HG02759 (cell line): ENCODE results near the gene SYCP3.

Source experiments
- ATAC-seq: cut with Tn5 transposase; IDR thresholded peaks from one replicate; pipeline ENCODE4 v1.9.1; 2021; ENCODE audit warnings: mild to moderate bottlenecking, moderate library complexity; ENCODE audit not compliant: unreplicated experiment

Gene SYCP3

GRCh38 chr12:101738920-101739665 is at the start of gene SYCP3:
Gene SYCP3, minus strand, starts transcription at chr12:101739462. Its CDS starts 1,527 bp downstream, at chr12:101737935.
- ATAC-seq = no peak

- no peak for ATAC-seq
Observed at GRCh38 chr12:101785671-101786070, 46.4 kb upstream of the SYCP3 start.

GRCh38 chr12:101784376-101784775 is 45.1 kb upstream of the SYCP3 start:
- no peak for ATAC-seq

GRCh38 chr12:101783838-101784237 is 44.6 kb upstream of the SYCP3 start:
- ATAC-seq = no peak

GRCh38 chr12:101783150-101783549 is 43.9 kb upstream of the SYCP3 start:
- no peak for ATAC-seq

GRCh38 chr12:101782273-101782731 is 43.0 kb upstream of the SYCP3 start:
- no peak for ATAC-seq

- no peak for ATAC-seq
Observed at GRCh38 chr12:101781834-101782233, 42.6 kb upstream of the SYCP3 start.

- ATAC-seq = no peak
Observed at GRCh38 chr12:101780599-101780998, 41.3 kb upstream of the SYCP3 start.

- ATAC-seq = no peak
Observed at GRCh38 chr12:101779626-101780025, 40.4 kb upstream of the SYCP3 start.

- no peak for ATAC-seq
Observed at GRCh38 chr12:101779200-101779599, 39.9 kb upstream of the SYCP3 start.

- ATAC-seq = no peak
Observed at GRCh38 chr12:101777978-101778377, 38.7 kb upstream of the SYCP3 start.

- no peak for ATAC-seq
Observed at GRCh38 chr12:101777485-101777884, 38.2 kb upstream of the SYCP3 start.

- ATAC-seq = no peak
Observed at GRCh38 chr12:101775816-101776215, 36.6 kb upstream of the SYCP3 start.

- ATAC-seq = peak; percentile 63
Observed at GRCh38 chr12:101773650-101774162, 34.4 kb upstream of the SYCP3 start.

- no peak for ATAC-seq
Observed at GRCh38 chr12:101772012-101772775, 32.9 kb upstream of the SYCP3 start.

- ATAC-seq = no peak
Observed at GRCh38 chr12:101769865-101770264, 30.6 kb upstream of the SYCP3 start.

GRCh38 chr12:101768781-101769180 is 29.5 kb upstream of the SYCP3 start:
- no peak for ATAC-seq

GRCh38 chr12:101767537-101767936 is 28.3 kb upstream of the SYCP3 start:
- ATAC-seq = no peak

GRCh38 chr12:101764051-101764792 is 25.0 kb upstream of the SYCP3 start:
- ATAC-seq = no peak

GRCh38 chr12:101763246-101763931 is 24.1 kb upstream of the SYCP3 start:
- no peak for ATAC-seq

- no peak for ATAC-seq
Observed at GRCh38 chr12:101761781-101762180, 22.5 kb upstream of the SYCP3 start.
